HepG2 (cell line): Measurements from ENCODE around the gene C11orf24.

Experiments used
- GABPB1 ChIP-seq: IDR thresholded peaks from 2 replicates; pipeline ENCODE4 v1.6.1; 2016; ENCODE audit warnings: mild to moderate bottlenecking, missing genetic modification reagents, moderate library complexity, missing compliant biosample characterization
- ISX ChIP-seq: sonication (generic); formaldehyde crosslinking; conservative IDR thresholded peaks from 2 replicates; pipeline ENCODE4 v1.5.0; 2020; ENCODE audit warnings: missing genetic modification reagents
- TAF15 ChIP-seq: fragments of 200-400 bp; formaldehyde crosslinking; IDR thresholded peaks from one replicate; pipeline ENCODE4 v1.6.1; 2018; ENCODE audit warnings: mild to moderate bottlenecking, low read depth, low read length; ENCODE audit not compliant: poor library complexity, severe bottlenecking
- ZNF446 ChIP-seq: sonication (generic); formaldehyde crosslinking; IDR thresholded peaks from 2 replicates; pipeline ENCODE4 v1.5.0; 2020; ENCODE audit warnings: mild to moderate bottlenecking, missing genetic modification reagents

DNA sequence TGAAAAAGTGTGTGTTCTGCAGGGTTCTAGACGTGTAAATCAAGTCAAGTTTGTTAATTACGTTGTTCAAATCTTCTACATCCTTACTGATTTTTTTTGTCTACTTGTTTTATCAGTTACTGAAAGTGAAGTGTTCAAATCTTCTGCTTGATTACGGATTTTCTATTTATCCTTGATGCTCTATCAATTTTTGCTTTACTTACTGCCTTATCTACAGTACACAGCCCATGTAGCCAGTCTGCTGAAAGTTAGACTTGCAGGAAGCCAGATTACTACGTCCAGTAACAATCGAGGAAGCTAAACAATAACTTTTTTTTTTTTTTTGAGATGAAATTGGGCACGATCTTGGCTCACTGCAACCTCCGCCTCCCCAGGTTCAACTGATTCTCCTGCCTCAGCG is 15.6 kb upstream of the C11orf24 start:
- TF ChIP-seq ISX (CRISPR knock-in tag) (no peak), GABPB1 (no peak), TAF15 (no peak), ZNF446 (CRISPR knock-in tag) (no peak)
